Activated gamma-delta T cell treated with Interleukin-2 at 50 U/mL for 16 hours (primary cell): Measurements from ENCODE around the gene PTPRN2.
"Not testable (repeated sequence)": the region's sequence is repeated elsewhere in the genome, so short reads cannot be mapped to it uniquely, and the experiment has no call there.

Experiments
- DNase-seq: peaks from one replicate; pipeline ENCODE4 v3.0.0-alpha.2; 2020

PTPRN2 gene

GRCh38 chr7:158244873-158245723 lies 342.5 kb downstream of the PTPRN2 start:
- no peak for DNase-seq

GRCh38 chr7:158244430-158244829 lies 343.2 kb downstream of the PTPRN2 start:
- DNase-seq: no peak

GRCh38 chr7:158241919-158242318 lies 345.7 kb downstream of the PTPRN2 start:
- no peak for DNase-seq

- DNase-seq: no peak
Observed at GRCh38 chr7:158240801-158241200, 346.8 kb downstream of the PTPRN2 start.

GRCh38 chr7:158239290-158239981 lies 348.2 kb downstream of the PTPRN2 start:
- DNase-seq: no peak

GRCh38 chr7:158238616-158239289 lies 348.9 kb downstream of the PTPRN2 start:
- DNase-seq: no peak

- DNase-seq: no peak
Observed at GRCh38 chr7:158237672-158238335, 349.8 kb downstream of the PTPRN2 start.

- DNase-seq: no peak
Observed at GRCh38 chr7:158236400-158236799, 351.2 kb downstream of the PTPRN2 start.

- no peak for DNase-seq
Observed at GRCh38 chr7:158235862-158236261, 351.8 kb downstream of the PTPRN2 start.

GRCh38 chr7:158229945-158230344 lies 357.7 kb downstream of the PTPRN2 start:
- DNase-seq: no peak

- DNase-seq: no peak
Observed at GRCh38 chr7:158228986-158229385, 358.6 kb downstream of the PTPRN2 start.

- DNase-seq: no peak
Observed at GRCh38 chr7:158228131-158228530, 359.5 kb downstream of the PTPRN2 start.

GRCh38 chr7:158227258-158227984 lies 360.2 kb downstream of the PTPRN2 start:
- DNase-seq: no peak

- no peak for DNase-seq
Observed at GRCh38 chr7:158216198-158216597, 371.4 kb downstream of the PTPRN2 start.

- DNase-seq: no peak
Observed at GRCh38 chr7:158209435-158209834, 378.2 kb downstream of the PTPRN2 start.

- DNase-seq: no peak
Observed at GRCh38 chr7:158206341-158206740, 381.3 kb downstream of the PTPRN2 start.

- no peak for DNase-seq
Observed at GRCh38 chr7:158204453-158204852, 383.2 kb downstream of the PTPRN2 start.

GRCh38 chr7:158203948-158204347 lies 383.7 kb downstream of the PTPRN2 start:
- DNase-seq: not testable (repeated sequence)

- no peak for DNase-seq
Observed at GRCh38 chr7:158194365-158194900, 393.2 kb downstream of the PTPRN2 start.

GRCh38 chr7:158193446-158193845 lies 394.2 kb downstream of the PTPRN2 start:
- no peak for DNase-seq

GRCh38 chr7:158192956-158193355 lies 394.7 kb downstream of the PTPRN2 start:
- no peak for DNase-seq

- no peak for DNase-seq
Observed at GRCh38 chr7:158192184-158192835, 395.3 kb downstream of the PTPRN2 start.
